GM10266 (cell line): ENCODE measurements around the gene OSBPL6.

Source experiments
- DNase-seq: peaks from one replicate; pipeline ENCODE4 v3.0.0; 2012; ENCODE audit errors: extremely low spot score
- TF ChIP-seq, protein P1 (sequence below): IDR thresholded peaks from 2 replicates; pipeline ENCODE4 v1.5.1; 2012; ENCODE audit warnings: mild to moderate bottlenecking, low read depth; ENCODE audit not compliant: control insufficient read depth, insufficient read depth; ENCODE audit errors: missing control alignments

The OSBPL6 gene

DNA sequence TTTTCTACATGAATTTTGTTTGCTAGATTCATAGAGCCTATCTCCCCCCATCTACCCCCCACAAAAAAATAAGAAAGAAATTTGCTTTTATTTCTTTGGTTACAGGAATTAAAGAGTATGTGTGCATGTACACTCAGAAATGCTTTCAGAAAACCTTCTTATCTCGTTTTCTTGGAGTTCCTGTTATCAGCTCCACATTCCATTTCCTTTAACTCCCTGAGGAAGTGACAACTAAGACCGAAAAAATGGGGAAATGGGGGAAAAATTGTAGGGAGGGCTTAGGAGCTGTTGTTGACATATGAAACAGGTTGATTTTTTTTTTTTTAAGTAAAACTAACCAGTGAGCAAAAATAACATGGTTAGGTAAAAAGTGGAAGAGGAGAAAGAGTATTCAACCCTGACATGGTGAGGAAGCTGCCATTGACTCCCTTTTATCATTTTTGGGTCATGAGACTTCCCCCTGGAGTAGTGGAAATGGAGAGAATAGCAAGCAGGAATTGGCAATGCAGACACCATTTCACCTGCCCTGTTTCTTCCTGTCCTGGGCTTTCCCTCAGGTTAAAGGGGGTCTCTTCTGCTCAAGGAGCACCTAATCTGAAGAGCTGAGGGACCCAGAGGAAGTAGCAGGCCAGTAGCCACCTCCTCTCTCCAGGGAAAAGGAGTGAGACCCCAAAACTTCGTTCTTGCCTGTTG lies 93.5 kb downstream of the OSBPL6 start:
- TF ChIP-seq, protein P1, sequence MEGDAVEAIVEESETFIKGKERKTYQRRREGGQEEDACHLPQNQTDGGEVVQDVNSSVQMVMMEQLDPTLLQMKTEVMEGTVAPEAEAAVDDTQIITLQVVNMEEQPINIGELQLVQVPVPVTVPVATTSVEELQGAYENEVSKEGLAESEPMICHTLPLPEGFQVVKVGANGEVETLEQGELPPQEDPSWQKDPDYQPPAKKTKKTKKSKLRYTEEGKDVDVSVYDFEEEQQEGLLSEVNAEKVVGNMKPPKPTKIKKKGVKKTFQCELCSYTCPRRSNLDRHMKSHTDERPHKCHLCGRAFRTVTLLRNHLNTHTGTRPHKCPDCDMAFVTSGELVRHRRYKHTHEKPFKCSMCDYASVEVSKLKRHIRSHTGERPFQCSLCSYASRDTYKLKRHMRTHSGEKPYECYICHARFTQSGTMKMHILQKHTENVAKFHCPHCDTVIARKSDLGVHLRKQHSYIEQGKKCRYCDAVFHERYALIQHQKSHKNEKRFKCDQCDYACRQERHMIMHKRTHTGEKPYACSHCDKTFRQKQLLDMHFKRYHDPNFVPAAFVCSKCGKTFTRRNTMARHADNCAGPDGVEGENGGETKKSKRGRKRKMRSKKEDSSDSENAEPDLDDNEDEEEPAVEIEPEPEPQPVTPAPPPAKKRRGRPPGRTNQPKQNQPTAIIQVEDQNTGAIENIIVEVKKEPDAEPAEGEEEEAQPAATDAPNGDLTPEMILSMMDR, result no peak
- no peak for DNase-seq

DNA sequence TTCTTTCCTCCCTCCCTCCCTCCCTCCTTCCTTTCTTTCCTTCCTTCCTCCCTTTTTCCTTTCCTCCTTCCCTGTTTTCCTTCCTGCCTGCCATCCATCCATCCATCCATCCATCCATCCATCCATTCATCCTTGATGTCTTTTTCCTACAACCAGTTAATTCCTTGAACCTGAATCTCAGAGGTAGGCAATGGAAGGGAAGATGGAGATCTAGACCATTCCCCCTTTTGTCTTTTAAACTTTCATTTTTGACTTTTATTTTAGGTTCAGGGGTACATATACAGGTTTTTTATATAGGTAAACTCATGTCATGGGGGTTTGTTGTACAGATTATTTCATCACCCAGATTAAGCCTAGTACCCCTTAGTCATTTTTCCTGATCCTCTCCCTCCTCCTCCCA lies 97.4 kb downstream of the OSBPL6 start:
- DNase-seq, result no peak
- TF ChIP-seq, protein P1, result no peak

DNA sequence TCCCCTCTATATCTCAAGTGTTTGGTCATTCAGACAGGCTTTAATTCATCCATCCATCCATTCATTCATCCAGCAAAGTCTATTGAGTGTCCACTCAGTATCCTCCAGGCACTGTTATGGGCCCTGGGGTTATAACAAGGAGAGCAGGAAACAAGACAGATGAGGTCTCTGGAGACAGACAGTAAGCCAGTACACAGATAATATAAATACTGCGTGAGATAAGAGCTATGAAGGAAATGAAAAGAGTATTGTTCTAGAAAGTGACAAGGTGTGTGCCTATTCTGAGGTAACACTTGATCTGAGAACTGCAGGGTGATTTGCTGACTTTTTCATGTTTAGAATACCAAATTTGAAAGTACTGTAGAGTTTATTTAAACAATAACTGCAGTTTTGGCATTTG lies 98.3 kb downstream of the OSBPL6 start:
- DNase-seq, result no peak
- TF ChIP-seq, protein P1, result no peak

DNA sequence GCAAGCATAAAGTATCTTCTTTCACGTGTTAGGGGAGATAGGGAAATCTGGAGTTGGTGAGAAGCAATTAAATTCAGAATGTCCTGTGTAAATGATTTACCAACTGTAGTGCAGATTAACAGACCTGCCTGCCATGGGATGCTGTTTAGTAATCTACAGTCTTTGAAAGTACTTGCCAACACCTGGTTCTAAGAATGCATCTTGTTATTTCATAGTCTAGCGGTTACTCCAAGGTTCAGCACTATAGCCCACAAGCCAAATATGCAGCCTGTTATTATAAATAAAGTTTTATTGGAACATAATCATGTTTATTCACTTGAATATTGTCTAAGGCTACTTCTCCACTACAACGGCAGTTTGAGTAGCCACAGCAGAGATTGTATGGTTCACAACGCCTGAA lies 100.8 kb downstream of the OSBPL6 start:
- DNase-seq, result no peak
- TF ChIP-seq, protein P1, result no peak

DNA sequence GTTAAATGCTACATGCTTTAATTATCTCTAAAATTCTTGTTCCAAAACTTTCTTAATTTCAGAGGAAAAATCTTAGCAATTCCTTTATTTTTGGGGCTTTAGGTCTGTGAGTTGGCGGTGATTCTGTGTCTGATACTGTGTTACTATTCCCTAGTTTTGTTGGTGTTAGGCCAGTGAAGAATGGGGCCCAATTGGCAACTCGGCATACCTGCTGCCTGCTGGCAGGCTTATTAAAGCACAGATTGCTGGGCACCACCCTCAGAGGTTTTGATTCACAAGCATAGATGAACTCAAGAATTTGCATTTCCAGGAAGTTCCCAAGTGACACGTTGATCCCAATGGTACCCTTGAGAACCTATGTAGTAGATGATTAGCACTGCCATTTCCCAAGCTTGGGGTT lies 101.6 kb downstream of the OSBPL6 start:
- TF ChIP-seq, protein P1, result no peak
- DNase-seq, result no peak

DNA sequence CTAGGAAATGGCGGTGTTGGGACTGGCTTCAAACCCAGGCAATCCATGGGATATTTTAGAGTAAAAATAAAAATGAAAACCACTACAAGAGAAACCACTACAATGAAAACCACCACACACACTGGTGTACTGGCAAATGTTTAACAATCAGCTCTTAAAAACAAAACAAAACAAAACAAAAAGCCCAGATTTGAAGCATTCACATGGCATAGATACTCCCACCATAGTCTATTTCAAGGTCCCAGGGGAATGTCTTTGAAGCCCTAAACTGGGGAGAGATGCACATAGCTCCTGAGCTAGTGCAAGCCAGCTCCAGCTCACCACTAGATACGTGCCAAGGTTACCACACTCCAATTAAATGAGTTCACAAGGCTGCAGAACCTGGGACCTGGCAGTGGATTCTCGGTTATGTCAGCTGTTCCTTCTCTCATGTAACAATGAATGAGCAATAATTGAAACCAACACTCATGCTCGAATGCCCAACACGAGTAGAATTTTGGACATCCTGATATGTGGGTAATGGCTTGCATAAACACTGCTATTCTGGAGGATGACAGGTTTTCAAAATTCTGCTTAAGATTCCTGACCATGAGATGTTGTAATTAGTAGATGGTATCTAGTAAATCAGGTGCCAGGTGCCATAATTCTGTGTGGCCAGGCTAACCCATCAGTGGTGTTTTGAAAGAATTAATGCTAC lies 102.2 kb downstream of the OSBPL6 start:
- TF ChIP-seq, protein P1, result no peak
- DNase-seq, result no peak

DNA sequence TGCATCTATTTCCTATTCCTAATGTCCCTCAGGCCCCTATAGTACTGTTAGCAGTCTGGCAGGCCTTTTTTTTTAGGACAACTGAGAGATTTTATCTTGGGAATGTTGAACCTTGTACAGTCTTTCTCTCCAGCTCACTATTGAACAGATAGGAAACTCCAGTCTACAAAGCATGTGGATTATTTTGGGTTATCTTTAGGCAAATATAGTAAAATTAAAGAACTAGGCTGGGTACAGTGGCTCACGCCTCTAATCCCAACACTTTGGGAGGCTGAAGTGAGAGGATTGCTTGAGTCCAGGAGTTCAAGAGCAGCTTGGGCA lies 102.7 kb downstream of the OSBPL6 start:
- DNase-seq, result no peak
- TF ChIP-seq, protein P1, result no peak
